ENCODE measurements around the gene GLS2. TPM values are rescaled to one million over a fixed set of nuclear protein-coding genes. Genes with fewer than 3 reads are reported as not detected.
A peak's percentile ranks its signal among the peaks of the same experiment; 100 is the strongest.

The GLS2 gene
- total RNA-seq, 1 donor from 2014 or later: not detected

DNA sequence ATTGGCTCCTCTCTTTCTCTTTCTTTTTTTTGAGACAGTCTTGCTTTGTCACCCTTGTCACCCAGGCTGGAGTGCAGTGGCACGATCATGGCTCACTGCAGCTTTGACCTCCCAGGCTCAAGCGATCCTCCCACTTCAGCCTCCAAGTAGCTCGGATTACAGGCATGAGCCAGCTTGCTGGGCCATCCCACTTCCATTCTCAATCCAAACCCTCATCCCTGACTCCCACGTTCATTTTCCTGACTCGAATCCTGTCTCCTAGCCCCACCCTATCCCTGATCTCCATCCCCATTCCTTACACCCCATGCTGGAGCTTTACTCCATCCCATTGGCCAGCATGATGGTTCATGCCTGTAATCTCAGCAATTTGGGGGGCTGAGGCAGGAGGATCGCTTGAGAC, 11.8 kb downstream of the GLS2 start:
- H3K4me1 Mint-ChIP-seq (ENCODE audit: unreplicated experiment): no peaks in the 10 kb centered on the region
- H3K36me3 Mint-ChIP-seq (ENCODE audit: unreplicated experiment): no peaks in the 10 kb centered on the region
- TF ChIP-seq, protein P1, sequence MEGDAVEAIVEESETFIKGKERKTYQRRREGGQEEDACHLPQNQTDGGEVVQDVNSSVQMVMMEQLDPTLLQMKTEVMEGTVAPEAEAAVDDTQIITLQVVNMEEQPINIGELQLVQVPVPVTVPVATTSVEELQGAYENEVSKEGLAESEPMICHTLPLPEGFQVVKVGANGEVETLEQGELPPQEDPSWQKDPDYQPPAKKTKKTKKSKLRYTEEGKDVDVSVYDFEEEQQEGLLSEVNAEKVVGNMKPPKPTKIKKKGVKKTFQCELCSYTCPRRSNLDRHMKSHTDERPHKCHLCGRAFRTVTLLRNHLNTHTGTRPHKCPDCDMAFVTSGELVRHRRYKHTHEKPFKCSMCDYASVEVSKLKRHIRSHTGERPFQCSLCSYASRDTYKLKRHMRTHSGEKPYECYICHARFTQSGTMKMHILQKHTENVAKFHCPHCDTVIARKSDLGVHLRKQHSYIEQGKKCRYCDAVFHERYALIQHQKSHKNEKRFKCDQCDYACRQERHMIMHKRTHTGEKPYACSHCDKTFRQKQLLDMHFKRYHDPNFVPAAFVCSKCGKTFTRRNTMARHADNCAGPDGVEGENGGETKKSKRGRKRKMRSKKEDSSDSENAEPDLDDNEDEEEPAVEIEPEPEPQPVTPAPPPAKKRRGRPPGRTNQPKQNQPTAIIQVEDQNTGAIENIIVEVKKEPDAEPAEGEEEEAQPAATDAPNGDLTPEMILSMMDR (IDR thresholded peaks at IDR 0.05): no peak
- H3K27me3 Mint-ChIP-seq (ENCODE audit: unreplicated experiment): no peaks in the 10 kb centered on the region
- H3K27ac Mint-ChIP-seq (ENCODE audit: unreplicated experiment): no peak overlapping the region
- DNase-seq (ENCODE audit: extremely low spot score, unreplicated experiment): no peak
- no peaks in the 10 kb centered on the region for H3K9me3 Mint-ChIP-seq (ENCODE audit: unreplicated experiment)
- no peak overlapping the region for H3K4me3 Mint-ChIP-seq (ENCODE audit: unreplicated experiment)

DNA sequence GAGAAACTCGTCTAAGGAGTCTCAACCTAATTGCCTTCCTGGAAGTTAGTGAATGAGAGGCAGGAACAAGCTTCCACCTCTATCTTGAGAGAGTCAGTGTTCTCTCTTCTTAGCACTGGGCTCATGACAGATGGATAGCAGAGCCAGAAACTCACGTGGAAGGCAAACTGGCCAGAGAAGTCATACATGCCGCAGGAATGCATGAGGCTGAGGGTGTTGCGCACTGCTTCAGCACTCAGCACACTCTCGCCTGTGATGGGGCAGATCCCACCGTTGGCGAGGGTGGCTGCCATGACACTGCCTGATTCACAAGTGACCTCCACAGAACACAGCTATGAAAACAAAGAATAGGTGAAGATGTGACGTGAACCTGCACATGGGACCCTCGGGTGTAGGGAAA, 13.6 kb downstream of the GLS2 start:
- H3K4me3 Mint-ChIP-seq (ENCODE audit: unreplicated experiment): no peak overlapping the region
- TF ChIP-seq, protein P1 (IDR thresholded peaks at IDR 0.05): no peak
- no peak overlapping the region for H3K27ac Mint-ChIP-seq (ENCODE audit: unreplicated experiment)
- H3K9me3 Mint-ChIP-seq (ENCODE audit: unreplicated experiment): no peaks in the 10 kb centered on the region
- no peak for DNase-seq (ENCODE audit: extremely low spot score, unreplicated experiment)
- H3K27me3 Mint-ChIP-seq (ENCODE audit: unreplicated experiment): no peaks in the 10 kb centered on the region
- no peaks in the 10 kb centered on the region for H3K36me3 Mint-ChIP-seq (ENCODE audit: unreplicated experiment)
- peaks cover 6% of the 10 kb centered on the region for H3K4me1 Mint-ChIP-seq (ENCODE audit: unreplicated experiment)

DNA sequence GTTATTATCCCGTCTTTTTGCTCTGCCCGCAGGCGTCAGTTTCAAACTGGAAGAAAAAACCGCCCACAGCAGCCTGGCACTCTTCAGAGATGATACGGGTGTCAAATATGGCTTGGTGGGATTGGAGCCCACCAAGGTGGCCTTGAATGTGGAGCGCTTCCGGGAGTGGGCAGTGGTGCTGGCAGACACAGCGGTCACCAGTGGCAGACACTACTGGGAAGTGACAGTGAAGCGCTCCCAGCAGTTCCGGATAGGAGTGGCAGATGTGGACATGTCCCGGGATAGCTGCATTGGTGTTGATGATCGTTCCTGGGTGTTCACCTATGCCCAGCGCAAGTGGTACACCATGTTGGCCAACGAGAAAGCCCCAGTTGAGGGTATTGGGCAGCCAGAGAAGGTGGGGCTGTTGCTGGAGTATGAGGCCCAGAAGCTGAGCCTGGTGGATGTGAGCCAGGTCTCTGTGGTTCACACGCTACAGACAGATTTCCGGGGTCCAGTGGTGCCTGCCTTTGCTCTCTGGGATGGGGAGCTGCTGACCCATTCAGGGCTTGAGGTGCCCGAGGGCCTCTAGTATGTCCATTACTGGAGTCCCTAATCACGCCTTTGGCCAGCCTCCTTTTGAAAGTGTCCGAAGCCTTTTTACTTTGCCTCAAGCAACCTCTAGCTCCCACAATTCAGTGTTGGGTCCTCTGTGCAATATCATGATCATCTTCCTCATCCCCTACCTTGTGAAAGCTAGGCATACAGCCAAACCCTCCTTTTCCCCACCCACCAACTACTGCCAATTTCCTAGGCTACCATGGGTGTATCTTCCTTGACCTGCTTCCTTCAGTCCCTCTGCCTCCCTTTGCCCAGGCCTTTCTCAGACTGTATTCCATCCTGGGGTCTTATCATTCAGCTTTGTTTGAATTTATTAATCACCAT, 18.7 kb downstream of the GLS2 start:
- DNase-seq (ENCODE audit: extremely low spot score, unreplicated experiment): no peak
- peak overlapping the region; percentile 95 for H3K27ac Mint-ChIP-seq (ENCODE audit: unreplicated experiment)
- H3K27me3 Mint-ChIP-seq (ENCODE audit: unreplicated experiment): no peaks in the 10 kb centered on the region
- no peaks in the 10 kb centered on the region for H3K9me3 Mint-ChIP-seq (ENCODE audit: unreplicated experiment)
- H3K4me3 Mint-ChIP-seq (ENCODE audit: unreplicated experiment): peak overlapping the region; percentile 95
- peaks cover 18% of the 10 kb centered on the region for H3K4me1 Mint-ChIP-seq (ENCODE audit: unreplicated experiment)
- no peaks in the 10 kb centered on the region for H3K36me3 Mint-ChIP-seq (ENCODE audit: unreplicated experiment)
- TF ChIP-seq, protein P1 (IDR thresholded peaks at IDR 0.05): no peak

DNA sequence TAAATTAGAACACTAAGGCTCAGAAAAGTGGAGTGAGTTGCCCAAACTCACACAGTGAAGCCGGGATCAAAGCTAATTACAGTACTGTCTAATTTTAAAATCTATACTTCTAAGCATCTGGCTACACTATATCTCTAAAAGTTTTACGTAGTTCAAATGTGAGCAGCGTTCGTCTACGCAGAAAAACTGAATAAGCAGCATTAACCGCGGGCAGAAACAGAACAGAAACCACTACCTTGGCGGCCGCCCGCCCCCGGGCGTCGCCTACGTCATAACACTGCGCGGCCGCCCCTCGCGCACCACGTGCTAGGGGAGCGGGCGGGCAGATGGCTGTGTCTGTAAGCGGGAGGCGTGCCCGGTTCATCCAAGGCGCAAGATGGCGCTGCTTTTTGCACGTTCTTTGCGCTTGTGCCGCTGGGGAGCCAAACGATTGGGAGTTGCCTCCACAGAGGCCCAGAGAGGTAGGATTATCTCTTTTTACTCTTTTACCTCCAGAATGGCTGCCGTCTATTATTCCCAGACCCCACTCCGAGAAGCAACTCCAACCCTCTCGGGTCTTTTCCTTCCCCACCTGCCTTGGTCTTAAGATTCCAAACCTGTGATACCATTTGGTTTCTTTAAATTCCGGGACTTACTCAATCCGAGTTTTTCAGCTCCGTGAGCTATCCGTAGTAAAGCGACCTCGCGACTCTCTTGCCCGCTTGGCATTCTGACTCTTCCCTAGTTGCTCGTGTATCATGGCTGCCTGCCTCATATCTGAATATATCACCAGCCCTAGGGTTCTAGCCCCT, 19.6 kb downstream of the GLS2 start, which contains the start of gene SPRYD4:
Gene SPRYD4 (plus strand): TSS at position 363 of the 791 bp plus-strand sequence. CDS start 14 bp downstream, at position 377.
- H3K9me3 Mint-ChIP-seq (ENCODE audit: unreplicated experiment): no peaks in the 10 kb centered on the region
- peak; percentile 96 for DNase-seq (ENCODE audit: extremely low spot score, unreplicated experiment)
- peak within 1 kb of the TSS; percentile 95 for H3K4me3 Mint-ChIP-seq (ENCODE audit: unreplicated experiment)
- no peaks in the 10 kb centered on the region for H3K36me3 Mint-ChIP-seq (ENCODE audit: unreplicated experiment)
- TF ChIP-seq, protein P1 (IDR thresholded peaks at IDR 0.05): peak; percentile 39
- H3K27ac Mint-ChIP-seq (ENCODE audit: unreplicated experiment): peak within 1 kb of the TSS; percentile 95
- no peaks in the 10 kb centered on the region for H3K27me3 Mint-ChIP-seq (ENCODE audit: unreplicated experiment)
- peaks cover 18% of the 10 kb centered on the region for H3K4me1 Mint-ChIP-seq (ENCODE audit: unreplicated experiment)

DNA sequence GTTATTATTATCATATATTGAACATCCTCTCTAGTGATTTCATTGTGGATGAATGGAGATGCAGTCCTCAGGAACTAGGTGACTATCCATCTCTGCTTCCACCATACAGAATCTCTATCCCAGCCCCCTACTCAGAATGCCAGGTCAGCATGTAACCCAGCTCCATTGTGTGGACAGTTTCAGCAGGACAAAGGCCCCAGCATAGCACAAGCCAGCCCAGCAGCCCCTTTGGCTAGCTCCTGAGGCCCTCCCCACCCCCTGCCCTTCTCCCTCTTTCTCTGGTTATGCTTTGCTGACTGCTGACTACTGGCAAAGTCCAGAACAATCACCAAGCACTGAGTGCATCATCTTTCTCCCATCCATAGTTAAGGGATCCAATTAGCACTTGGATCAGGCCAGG, 25.4 kb downstream of the GLS2 start:
- Mint-ChIP-seq H3K36me3 (ENCODE audit: unreplicated experiment) (no peaks in the 10 kb centered on the region), H3K27me3 (ENCODE audit: unreplicated experiment) (no peaks in the 10 kb centered on the region), H3K9me3 (ENCODE audit: unreplicated experiment) (no peaks in the 10 kb centered on the region), H3K4me3 (ENCODE audit: unreplicated experiment) (no peak overlapping the region), H3K4me1 (ENCODE audit: unreplicated experiment) (peaks cover 6% of the 10 kb centered on the region), H3K27ac (ENCODE audit: unreplicated experiment) (no peak overlapping the region)
- TF ChIP-seq, protein P1 (IDR thresholded peaks at IDR 0.05): no peak
- DNase-seq (ENCODE audit: extremely low spot score, unreplicated experiment): no peak

Data from osteocyte (in vitro differentiated cells).